HCT116 (cell line): Measurements from ENCODE around the gene SNED1. TPM values are rescaled to one million over a fixed set of nuclear protein-coding genes. Genes with fewer than 3 reads are reported as not detected.

ENCODE experiments used
- ATAC-seq: fragments of 200-7000 bp; cut with Tn5 transposase; 2 replicates; pipeline ENCODE4 v1.9.1; 2020; ENCODE audit warnings: mild to moderate bottlenecking, moderate library complexity
- BruUV-seq: library from RNA; stranded (reverse); fragments of 400-500 nt; replicated peaks from 2 replicates; lab custom pipeline; 2021; lab: Mats Ljungman, UMichigan
- CTCF ChIA-PET: fragments of 300-600 bp; sonication (Branson Sonifier 250); formaldehyde crosslinking; loops from one replicate; lab custom pipeline; 2021; ENCODE audit warnings: antibody characterized with exemption; lab: Charles Lee
- POLR2A ChIA-PET: fragments of 300-600, 350-600 bp; sonication (Branson Sonifier 250); formaldehyde crosslinking; loops from one replicate; lab custom pipeline; 2021; ENCODE audit warnings: antibody characterized with exemption; lab: Charles Lee
- RAD21 ChIA-PET, 2 experiments: fragments of 300-600 bp; sonication (Branson Sonifier 250); formaldehyde crosslinking; loops; one replicate each; lab custom pipeline; 2023; ENCODE audit warnings: low total read pairs in 2 of 2; ENCODE audit not compliant: uncharacterized antibody in 2 of 2, unreplicated experiment in 2 of 2, low non-redundant PET in 1 of 2; lab: Charles Lee
- DNase-seq: peaks from one replicate; pipeline ENCODE4 v3.0.0-alpha.2; 2010; ENCODE audit warnings: low read depth, low spot score
- H2AFZ ChIP-seq: fragments of 200-600 bp; shearing (Covaris generic), sonication (generic); 2 replicates; pipeline ENCODE4 v1.6.1; 2017; ENCODE audit warnings: low read depth, mixed run types, mixed read lengths, antibody characterized with exemption, low read length; ENCODE audit not compliant: poor library complexity, severe bottlenecking
- H3K27ac ChIP-seq: 2 replicates; pipeline ENCODE4 v1.5.1; 2012; ENCODE audit warnings: low read depth, low read length
- H3K27me3 ChIP-seq: fragments of 200-600 bp; sonication (generic); 2 replicates; pipeline ENCODE4 v1.6.1; 2016; ENCODE audit warnings: mixed run types, low read length, mixed read lengths; ENCODE audit not compliant: insufficient read depth
- H3K36me3 ChIP-seq, 2 experiments: fragments of 200-500 bp in 1 of 2; fragments of 200-600 bp in 1 of 2; sonication (Bioruptor generic) in 1 of 2; sonication (generic) in 1 of 2; 2 replicates each; pipeline versions ENCODE4 v1.5.1 to v1.6.1; 2014 to 2016; ENCODE audit warnings: low read length in 2 of 2, inconsistent platforms in 1 of 2, mixed read lengths in 1 of 2, mixed run types in 1 of 2; ENCODE audit not compliant: insufficient read depth in 2 of 2, control insufficient read depth in 1 of 2
- H3K4me1 ChIP-seq, 2 experiments: fragments of 200-600 bp in 1 of 2; sonication (generic) in 1 of 2; 2 replicates each; pipeline versions ENCODE4 v1.5.1 to v1.6.1; 2012 to 2017; ENCODE audit warnings: low read length in 2 of 2, inconsistent platforms in 1 of 2, mild to moderate bottlenecking in 1 of 2, mixed read lengths in 1 of 2, mixed run types in 1 of 2, moderate library complexity in 1 of 2; ENCODE audit not compliant: insufficient read depth in 2 of 2, control insufficient read depth in 1 of 2
- H3K4me2 ChIP-seq: fragments of 200-600 bp; sonication (generic); 2 replicates; pipeline ENCODE4 v1.6.1; 2017; ENCODE audit warnings: mixed run types, low read length, mixed read lengths
- H3K4me3 ChIP-seq, 2 experiments: fragments of 200-600 bp in 1 of 2; sonication (generic) in 1 of 2; replicated peaks in 1 of 2; 2 replicates each; pipeline ENCODE4 v1.5.1; 2011 to 2016; ENCODE audit warnings: low read length in 2 of 2, control low read depth in 1 of 2, low read depth in 1 of 2, mild to moderate bottlenecking in 1 of 2, mixed read lengths in 1 of 2, mixed run types in 1 of 2
- H3K79me2 ChIP-seq: fragments of 200-600 bp; sonication (generic); 2 replicates; pipeline ENCODE4 v1.6.1; 2017; ENCODE audit warnings: mild to moderate bottlenecking, mixed run types, low read length, moderate library complexity, mixed read lengths; ENCODE audit not compliant: insufficient read depth
- H3K9ac ChIP-seq: fragments of 200-600 bp; sonication (generic); 2 replicates; pipeline ENCODE4 v1.6.1; 2016; ENCODE audit warnings: low read length, mixed read lengths
- H3K9me2 ChIP-seq: fragments of 200-600 bp; sonication (generic), shearing (Covaris generic); 2 replicates; pipeline ENCODE4 v1.6.1; 2017; ENCODE audit warnings: mixed run types, mild to moderate bottlenecking, moderate library complexity; ENCODE audit not compliant: insufficient read depth
- H3K9me3 ChIP-seq, 2 experiments: fragments of 200-500 bp in 1 of 2; fragments of 200-600 bp in 1 of 2; sonication (Bioruptor generic) in 1 of 2; sonication (generic) in 1 of 2; 2 replicates each; pipeline ENCODE4 v1.6.1; 2014 to 2017; ENCODE audit warnings: low read length in 2 of 2, mixed read lengths in 2 of 2, inconsistent platforms in 1 of 2, low read depth in 1 of 2, mild to moderate bottlenecking in 1 of 2, mixed run types in 1 of 2, moderate library complexity in 1 of 2; ENCODE audit not compliant: control insufficient read depth in 1 of 2, insufficient read depth in 1 of 2
- H4K20me1 ChIP-seq: fragments of 200-600 bp; sonication (generic), shearing (Covaris generic); 2 replicates; pipeline ENCODE4 v1.6.1; 2017; ENCODE audit warnings: mixed run types, mild to moderate bottlenecking, moderate library complexity; ENCODE audit not compliant: insufficient read depth
- CBX3 ChIP-seq: IDR thresholded peaks from 2 replicates; pipeline ENCODE4 v1.6.1; 2012; ENCODE audit warnings: low read depth
- CEBPB ChIP-seq: IDR thresholded peaks from 2 replicates; pipeline ENCODE4 v1.6.1; 2012; ENCODE audit warnings: low read depth
- ELF1 ChIP-seq: IDR thresholded peaks from 2 replicates; pipeline ENCODE4 v1.6.1; 2012; ENCODE audit warnings: low read depth, borderline replicate concordance
- EZH2 ChIP-seq: fragments of 200-600 bp; sonication (generic); IDR thresholded peaks from 2 replicates; pipeline ENCODE4 v1.6.1; 2017; ENCODE audit warnings: antibody characterized with exemption, mixed run types
- EZH2phosphoT487 ChIP-seq: fragments of 200-600 bp; IDR thresholded peaks from 2 replicates; pipeline ENCODE4 v1.6.1; 2018; ENCODE audit warnings: antibody characterized with exemption, borderline replicate concordance
- FOSL1 ChIP-seq: IDR thresholded peaks from 2 replicates; pipeline ENCODE4 v1.6.1; 2012; ENCODE audit warnings: low read depth
- POLR2A ChIP-seq: IDR thresholded peaks from 2 replicates; pipeline ENCODE4 v1.7.0; 2011; ENCODE audit warnings: borderline replicate concordance; ENCODE audit not compliant: insufficient read depth, insufficient read length; ENCODE audit errors: extremely low read depth
- POLR2AphosphoS5 ChIP-seq: IDR thresholded peaks from 2 replicates; pipeline ENCODE4 v1.6.1; 2011; ENCODE audit warnings: mild to moderate bottlenecking, low read depth, low read length, moderate library complexity
- RAD21 ChIP-seq: IDR thresholded peaks from 2 replicates; pipeline ENCODE4 v1.6.1; 2012; ENCODE audit warnings: low read depth, mild to moderate bottlenecking
- SIN3A ChIP-seq: IDR thresholded peaks from 2 replicates; pipeline ENCODE4 v1.6.1; 2012; ENCODE audit warnings: low read depth
- SRF ChIP-seq: IDR thresholded peaks from 2 replicates; pipeline ENCODE4 v1.6.1; 2012; ENCODE audit warnings: low read depth
- YY1 ChIP-seq: IDR thresholded peaks from 2 replicates; pipeline ENCODE4 v1.6.1; 2011; ENCODE audit warnings: low read length, low read depth, moderate library complexity, mild to moderate bottlenecking; ENCODE audit not compliant: insufficient replicate concordance; ENCODE audit errors: extremely low read depth
- ZFX ChIP-seq: fragments of 450-650 bp; IDR thresholded peaks from 2 replicates; pipeline ENCODE4 v1.6.1; 2017
- intact Hi-C: fragments of 100-400 bp; cut with micrococcal nuclease; formaldehyde crosslinking; loops from 2 replicates; pipeline ENCODE4 v1.10.0; 2022
- total RNA-seq: library from RNA; stranded (reverse); gene quantifications from one replicate; pipeline ENCODE4 v1.2.1, GENCODE V29; 2021; ENCODE audit not compliant: unreplicated experiment
- TF ChIP-seq, protein P1 (sequence below): IDR thresholded peaks from 2 replicates; pipeline ENCODE4 v1.6.1; 2012
- TF ChIP-seq, protein P2 (sequence below), 3 experiments: fragments of 200-600 bp in 1 of 3; sonication (generic) in 1 of 3; IDR thresholded peaks in 2 of 3; conservative IDR thresholded peaks in 1 of 3; 2 replicates each; pipeline ENCODE4 v1.5.1; 2012 to 2017; ENCODE audit warnings: low read depth in 2 of 3, low read length in 2 of 3, antibody characterized with exemption in 1 of 3, borderline replicate concordance in 1 of 3, control low read depth in 1 of 3, mild to moderate bottlenecking in 1 of 3, mixed read lengths in 1 of 3, mixed run types in 1 of 3, moderate library complexity in 1 of 3; ENCODE audit not compliant: insufficient read depth in 1 of 3
- TF ChIP-seq, protein P3 (sequence below): IDR thresholded peaks from 2 replicates; pipeline ENCODE4 v1.6.1; 2012; ENCODE audit warnings: low read depth
- TF ChIP-seq, protein P4 (sequence below): IDR thresholded peaks from 2 replicates; pipeline ENCODE4 v1.6.1; 2011; ENCODE audit warnings: mild to moderate bottlenecking, low read length, moderate library complexity; ENCODE audit not compliant: insufficient replicate concordance; ENCODE audit errors: extremely low read depth

SNED1 gene
- total RNA-seq, 1 experiment from 2014 or later = 9.6 TPM

DNA sequence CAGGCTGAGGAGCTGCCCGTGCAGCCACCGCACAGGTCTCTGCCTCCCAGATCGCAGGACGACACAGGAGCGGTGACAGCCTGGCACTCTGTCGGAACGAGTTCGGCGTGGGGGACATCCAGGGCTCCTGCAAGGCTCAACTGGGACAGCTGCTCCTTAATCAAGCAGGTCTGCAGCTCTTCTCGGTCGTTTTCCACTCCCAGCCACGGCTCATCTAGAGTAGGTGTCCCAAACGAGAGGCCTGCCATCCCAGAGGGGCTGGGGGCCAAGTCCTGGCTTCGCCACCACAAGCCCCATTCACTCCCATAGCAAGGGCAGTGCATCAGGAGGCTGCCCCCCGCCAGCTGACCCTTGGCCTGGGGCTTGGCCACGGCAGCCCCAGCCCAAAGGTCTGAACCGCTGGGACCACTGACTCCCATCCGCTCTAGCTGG, 128.4 kb downstream of the SNED1 start:
- H3K9me3 ChIP-seq = no peaks in the 10 kb centered on the region
- no peak overlapping the region for H2AFZ ChIP-seq
- no peak overlapping the region for H3K4me2 ChIP-seq
- no peaks in the 10 kb centered on the region for H3K27me3 ChIP-seq
- CTCF ChIA-PET = no interaction called here
- H3K36me3 ChIP-seq = no peaks in the 10 kb centered on the region; a peak in 2 of 4 replicates
- H3K4me1 ChIP-seq = peaks cover 0 to 6% of the 10 kb centered on the region in 2 experiments; a peak in 1 of 4 replicates
- no peak overlapping the region for H3K9ac ChIP-seq
- H4K20me1 ChIP-seq = no peaks in the 10 kb centered on the region
- ATAC-seq = no peak
- H3K9me2 ChIP-seq = no peaks in the 10 kb centered on the region
- no peak for TF ChIP-seq EZH2
- TF ChIP-seq SRF = no peak
- TF ChIP-seq, protein P1, sequence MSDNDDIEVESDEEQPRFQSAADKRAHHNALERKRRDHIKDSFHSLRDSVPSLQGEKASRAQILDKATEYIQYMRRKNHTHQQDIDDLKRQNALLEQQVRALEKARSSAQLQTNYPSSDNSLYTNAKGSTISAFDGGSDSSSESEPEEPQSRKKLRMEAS = no peak
- TF ChIP-seq EZH2phosphoT487 = no peak
- no peak for TF ChIP-seq CBX3
- TF ChIP-seq POLR2A = no peak
- no peak for TF ChIP-seq RAD21
- TF ChIP-seq SIN3A = no peak
- TF ChIP-seq CEBPB = no peak
- no peak for TF ChIP-seq POLR2AphosphoS5
- no peak for TF ChIP-seq ZFX
- no peak for TF ChIP-seq YY1
- TF ChIP-seq, protein P2, sequence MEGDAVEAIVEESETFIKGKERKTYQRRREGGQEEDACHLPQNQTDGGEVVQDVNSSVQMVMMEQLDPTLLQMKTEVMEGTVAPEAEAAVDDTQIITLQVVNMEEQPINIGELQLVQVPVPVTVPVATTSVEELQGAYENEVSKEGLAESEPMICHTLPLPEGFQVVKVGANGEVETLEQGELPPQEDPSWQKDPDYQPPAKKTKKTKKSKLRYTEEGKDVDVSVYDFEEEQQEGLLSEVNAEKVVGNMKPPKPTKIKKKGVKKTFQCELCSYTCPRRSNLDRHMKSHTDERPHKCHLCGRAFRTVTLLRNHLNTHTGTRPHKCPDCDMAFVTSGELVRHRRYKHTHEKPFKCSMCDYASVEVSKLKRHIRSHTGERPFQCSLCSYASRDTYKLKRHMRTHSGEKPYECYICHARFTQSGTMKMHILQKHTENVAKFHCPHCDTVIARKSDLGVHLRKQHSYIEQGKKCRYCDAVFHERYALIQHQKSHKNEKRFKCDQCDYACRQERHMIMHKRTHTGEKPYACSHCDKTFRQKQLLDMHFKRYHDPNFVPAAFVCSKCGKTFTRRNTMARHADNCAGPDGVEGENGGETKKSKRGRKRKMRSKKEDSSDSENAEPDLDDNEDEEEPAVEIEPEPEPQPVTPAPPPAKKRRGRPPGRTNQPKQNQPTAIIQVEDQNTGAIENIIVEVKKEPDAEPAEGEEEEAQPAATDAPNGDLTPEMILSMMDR (IDR thresholded peaks at IDR 0.05 in 2 of 3, conservative IDR thresholded peaks at IDR 0.05 in 1 of 3; ENCODE audit: borderline replicate concordance in 1 of 3, insufficient read depth in 1 of 3, low read depth in 2 of 3, low read length in 2 of 3) = no peak
- TF ChIP-seq ELF1 = no peak
- TF ChIP-seq, protein P3, sequence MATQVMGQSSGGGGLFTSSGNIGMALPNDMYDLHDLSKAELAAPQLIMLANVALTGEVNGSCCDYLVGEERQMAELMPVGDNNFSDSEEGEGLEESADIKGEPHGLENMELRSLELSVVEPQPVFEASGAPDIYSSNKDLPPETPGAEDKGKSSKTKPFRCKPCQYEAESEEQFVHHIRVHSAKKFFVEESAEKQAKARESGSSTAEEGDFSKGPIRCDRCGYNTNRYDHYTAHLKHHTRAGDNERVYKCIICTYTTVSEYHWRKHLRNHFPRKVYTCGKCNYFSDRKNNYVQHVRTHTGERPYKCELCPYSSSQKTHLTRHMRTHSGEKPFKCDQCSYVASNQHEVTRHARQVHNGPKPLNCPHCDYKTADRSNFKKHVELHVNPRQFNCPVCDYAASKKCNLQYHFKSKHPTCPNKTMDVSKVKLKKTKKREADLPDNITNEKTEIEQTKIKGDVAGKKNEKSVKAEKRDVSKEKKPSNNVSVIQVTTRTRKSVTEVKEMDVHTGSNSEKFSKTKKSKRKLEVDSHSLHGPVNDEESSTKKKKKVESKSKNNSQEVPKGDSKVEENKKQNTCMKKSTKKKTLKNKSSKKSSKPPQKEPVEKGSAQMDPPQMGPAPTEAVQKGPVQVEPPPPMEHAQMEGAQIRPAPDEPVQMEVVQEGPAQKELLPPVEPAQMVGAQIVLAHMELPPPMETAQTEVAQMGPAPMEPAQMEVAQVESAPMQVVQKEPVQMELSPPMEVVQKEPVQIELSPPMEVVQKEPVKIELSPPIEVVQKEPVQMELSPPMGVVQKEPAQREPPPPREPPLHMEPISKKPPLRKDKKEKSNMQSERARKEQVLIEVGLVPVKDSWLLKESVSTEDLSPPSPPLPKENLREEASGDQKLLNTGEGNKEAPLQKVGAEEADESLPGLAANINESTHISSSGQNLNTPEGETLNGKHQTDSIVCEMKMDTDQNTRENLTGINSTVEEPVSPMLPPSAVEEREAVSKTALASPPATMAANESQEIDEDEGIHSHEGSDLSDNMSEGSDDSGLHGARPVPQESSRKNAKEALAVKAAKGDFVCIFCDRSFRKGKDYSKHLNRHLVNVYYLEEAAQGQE = no peak
- TF ChIP-seq, protein P4, sequence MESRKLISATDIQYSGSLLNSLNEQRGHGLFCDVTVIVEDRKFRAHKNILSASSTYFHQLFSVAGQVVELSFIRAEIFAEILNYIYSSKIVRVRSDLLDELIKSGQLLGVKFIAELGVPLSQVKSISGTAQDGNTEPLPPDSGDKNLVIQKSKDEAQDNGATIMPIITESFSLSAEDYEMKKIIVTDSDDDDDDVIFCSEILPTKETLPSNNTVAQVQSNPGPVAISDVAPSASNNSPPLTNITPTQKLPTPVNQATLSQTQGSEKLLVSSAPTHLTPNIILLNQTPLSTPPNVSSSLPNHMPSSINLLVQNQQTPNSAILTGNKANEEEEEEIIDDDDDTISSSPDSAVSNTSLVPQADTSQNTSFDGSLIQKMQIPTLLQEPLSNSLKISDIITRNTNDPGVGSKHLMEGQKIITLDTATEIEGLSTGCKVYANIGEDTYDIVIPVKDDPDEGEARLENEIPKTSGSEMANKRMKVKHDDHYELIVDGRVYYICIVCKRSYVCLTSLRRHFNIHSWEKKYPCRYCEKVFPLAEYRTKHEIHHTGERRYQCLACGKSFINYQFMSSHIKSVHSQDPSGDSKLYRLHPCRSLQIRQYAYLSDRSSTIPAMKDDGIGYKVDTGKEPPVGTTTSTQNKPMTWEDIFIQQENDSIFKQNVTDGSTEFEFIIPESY = no peak
- TF ChIP-seq FOSL1 = no peak
- TF ChIP-seq, all 23 proteins: peak for 0
- Histone ChIP-seq H3K79me2 (no peaks in the 10 kb centered on the region), H3K27ac (no peak overlapping the region), H3K4me3 (no peak overlapping the region)
- ChIA-PET RAD21 (no interaction called here), POLR2A (no interaction called here)
- BruUV-seq = no TSS peak
- intact Hi-C loops = no loop called here
- no peak for DNase-seq
